ENCODE data around the gene C11orf68. TPM values are rescaled to one million over a fixed set of nuclear protein-coding genes. Genes with fewer than 3 reads are reported as not detected.

The C11orf68 gene
- total and polyA plus RNA-seq, 9 of the 15 experiments (the other 6 are each of a cell fraction or from before 2014, with no cell fraction given): 3.6 to 35.9 (median 12.8) TPM

- TF ChIP-seq XRCC4 (IDR thresholded peaks at IDR 0.05; ENCODE audit: extremely low read depth, insufficient read depth, insufficient read length) (no peak), EP400 (IDR thresholded peaks at IDR 0.05) (no peak), ELK1 (CRISPR knock-in tag; IDR thresholded peaks at IDR 0.05) (no peak), CC2D1A (IDR thresholded peaks at IDR 0.05) (0 out of 2 replicates have a peak, but pooled peaks have one; percentile 70), ATF7 (IDR thresholded peaks at IDR 0.05) (peak; percentile 55), REST (IDR thresholded peaks at IDR 0.05; ENCODE audit: borderline replicate concordance) (peak; percentile 87), REST (CRISPR knock-in tag; IDR thresholded peaks at IDR 0.05; ENCODE audit: low read depth) (no peak), GATAD2A (IDR thresholded peaks at IDR 0.05) (peak; percentile 44; the same call in 1 of the 2 replicates), ELK3 (CRISPR knock-in tag; IDR thresholded peaks at IDR 0.05) (no peak), MBD2 (IDR thresholded peaks at IDR 0.05; ENCODE audit: borderline replicate concordance, low read depth) (no peak), TCF3 (CRISPR knock-in tag; IDR thresholded peaks at IDR 0.05) (no peak), TOE1 (IDR thresholded peaks at IDR 0.05; ENCODE audit: borderline replicate concordance) (no peak), TOE1 (CRISPR knock-in tag; IDR thresholded peaks at IDR 0.05; ENCODE audit: borderline replicate concordance, low read depth) (no peak), FOXM1 (IDR thresholded peaks at IDR 0.05; ENCODE audit: low read depth) (no peak), FOXM1 (CRISPR knock-in tag; IDR thresholded peaks at IDR 0.05; ENCODE audit: low read depth) (no peak), SIN3A (IDR thresholded peaks at IDR 0.05; ENCODE audit: borderline replicate concordance in 2 of 2, control insufficient read depth in 1 of 2, low read depth in 2 of 2, low read length in 2 of 2) (no peak), ZNF277 (CRISPR knock-in tag; IDR thresholded peaks at IDR 0.05; ENCODE audit: borderline replicate concordance) (no peak), KHSRP (IDR thresholded peaks at IDR 0.05) (no peak), CREM (IDR thresholded peaks at IDR 0.05; ENCODE audit: low read depth) (peak; percentile 71)
Measured at GRCh38 chr11:65884716-65885092, 34.2 kb downstream of the C11orf68 start (continued).
